Breast epithelium (tissue), 3 donors: Measurements from ENCODE around the gene LGR5.

Experiments
- CTCF ChIP-seq, 3 donors: fragments of 450-650 bp; IDR thresholded peaks; one replicate each; pipeline ENCODE4 v1.5.1; 2016 to 2017; ENCODE audit warnings: antibody characterized with exemption in 3 of 3, mild to moderate bottlenecking in 3 of 3, moderate library complexity in 3 of 3
- POLR2A ChIP-seq: fragments of 450-650 bp; IDR thresholded peaks from one replicate; pipeline ENCODE4 v1.6.1; 2016; ENCODE audit warnings: antibody characterized with exemption, mild to moderate bottlenecking, moderate library complexity
- POLR2AphosphoS5 ChIP-seq, 3 donors: sonication (generic); formaldehyde crosslinking; IDR thresholded peaks; one replicate each; pipeline ENCODE4 v1.6.1; 2017; ENCODE audit warnings: antibody characterized with exemption in 3 of 3

DNA sequence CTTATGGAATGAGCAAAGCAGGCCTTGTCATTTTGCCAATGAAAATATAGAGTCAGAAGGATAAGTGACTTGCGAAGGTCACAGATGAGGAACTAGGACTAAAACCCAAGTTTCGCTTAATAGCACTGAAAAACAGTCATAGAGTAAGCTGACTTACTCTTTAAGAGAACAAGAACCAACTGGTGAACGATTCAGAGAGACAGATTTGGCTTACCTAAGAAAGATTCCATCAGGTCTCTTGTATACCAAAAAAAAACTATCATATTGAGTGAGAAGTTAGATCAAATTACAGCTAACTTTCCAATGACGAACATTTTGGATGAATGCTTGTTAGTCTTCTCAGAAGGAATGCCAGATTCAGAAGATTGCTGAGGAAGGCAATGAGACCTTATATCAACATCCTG is 149.9 kb downstream of the LGR5 start:
- TF ChIP-seq CTCF (IDR thresholded peaks at IDR 0.05) = no peak
- TF ChIP-seq POLR2A = no peak
- TF ChIP-seq POLR2AphosphoS5 (IDR thresholded peaks at IDR 0.05) = no peak
